PC-3 (cell line): Measurements from ENCODE around the gene HMG20A.

ENCODE experiments used
- EZH2phosphoT487 ChIP-seq: fragments of 300-600 bp; sonication (generic); IDR thresholded peaks from 2 replicates; pipeline ENCODE4 v1.6.1; 2018; ENCODE audit warnings: mild to moderate bottlenecking, antibody characterized with exemption, low read length, borderline replicate concordance
- TF ChIP-seq, protein P1 (sequence below): fragments of 300-600 bp; sonication (generic); conservative IDR thresholded peaks from 2 replicates; pipeline ENCODE4 v1.5.1; 2017; ENCODE audit warnings: antibody characterized with exemption, low read depth, mild to moderate bottlenecking, low read length

DNA sequence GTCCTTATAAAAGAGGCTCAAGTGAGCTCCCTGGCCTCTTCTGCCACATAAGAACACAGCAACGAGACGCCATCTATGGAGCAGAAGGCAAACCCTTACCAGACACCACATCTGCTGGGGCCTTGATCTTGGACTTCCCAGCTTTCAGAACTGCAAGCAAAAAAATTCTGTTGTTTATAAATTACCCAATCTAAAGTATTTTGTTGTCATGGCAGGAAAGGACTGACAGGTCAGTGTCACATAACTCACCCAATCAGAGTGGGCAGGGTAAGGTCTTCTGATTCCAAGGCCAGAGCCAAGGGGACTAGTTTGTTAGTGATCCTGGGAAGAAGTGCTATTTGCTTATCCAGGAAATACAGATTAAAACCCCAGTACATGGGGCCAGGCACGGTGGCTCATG lies 98.9 kb downstream of the HMG20A start:
- TF ChIP-seq, protein P1, sequence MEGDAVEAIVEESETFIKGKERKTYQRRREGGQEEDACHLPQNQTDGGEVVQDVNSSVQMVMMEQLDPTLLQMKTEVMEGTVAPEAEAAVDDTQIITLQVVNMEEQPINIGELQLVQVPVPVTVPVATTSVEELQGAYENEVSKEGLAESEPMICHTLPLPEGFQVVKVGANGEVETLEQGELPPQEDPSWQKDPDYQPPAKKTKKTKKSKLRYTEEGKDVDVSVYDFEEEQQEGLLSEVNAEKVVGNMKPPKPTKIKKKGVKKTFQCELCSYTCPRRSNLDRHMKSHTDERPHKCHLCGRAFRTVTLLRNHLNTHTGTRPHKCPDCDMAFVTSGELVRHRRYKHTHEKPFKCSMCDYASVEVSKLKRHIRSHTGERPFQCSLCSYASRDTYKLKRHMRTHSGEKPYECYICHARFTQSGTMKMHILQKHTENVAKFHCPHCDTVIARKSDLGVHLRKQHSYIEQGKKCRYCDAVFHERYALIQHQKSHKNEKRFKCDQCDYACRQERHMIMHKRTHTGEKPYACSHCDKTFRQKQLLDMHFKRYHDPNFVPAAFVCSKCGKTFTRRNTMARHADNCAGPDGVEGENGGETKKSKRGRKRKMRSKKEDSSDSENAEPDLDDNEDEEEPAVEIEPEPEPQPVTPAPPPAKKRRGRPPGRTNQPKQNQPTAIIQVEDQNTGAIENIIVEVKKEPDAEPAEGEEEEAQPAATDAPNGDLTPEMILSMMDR, result no peak
- no peak for TF ChIP-seq EZH2phosphoT487
